ENCODE data around the gene RNPEPL1. TPM values are rescaled to one million over a fixed set of nuclear protein-coding genes. Genes with fewer than 3 reads are reported as not detected.

Gene RNPEPL1
- total and polyA plus RNA-seq, 2 experiments from 2014 or later = 6.0 to 21.0 TPM

GRCh38 chr2:240629968-240630770 lies 61.9 kb downstream of the RNPEPL1 start (continued):
- TF ChIP-seq ZNF462 (CRISPR knock-in tag; IDR thresholded peaks at IDR 0.05) = no peak

Other genes with a start within 250 kb of the RNPEPL1 start
- gene GPC1, start 132.8 kb upstream of the RNPEPL1 start, total RNA-seq (2014; rRNA removed; shearing (Covaris generic)) = 46.2 and 56.9 TPM in 2 replicates
- gene GPC1, start 132.8 kb upstream of the RNPEPL1 start, polyA plus RNA-seq (2016; fragmentation: Nextera tagmentation; extraction: Ambion mirVana) = 9.0 and 10.8 TPM in 2 replicates
- 8.9 and 9.0 TPM in 2 replicates for gene ANKMY1, start 10.5 kb upstream of the RNPEPL1 start, total RNA-seq (2014; rRNA removed; shearing (Covaris generic))
- gene ANKMY1, start 10.5 kb upstream of the RNPEPL1 start, polyA plus RNA-seq (2016; fragmentation: Nextera tagmentation; extraction: Ambion mirVana) = 2.3 TPM in 2 replicates
- 1.0 and 2.7 TPM in 2 replicates for gene DUSP28, start 8.1 kb upstream of the RNPEPL1 start, total RNA-seq (2014; rRNA removed; shearing (Covaris generic))
- 4.3 and 4.8 TPM in 2 replicates for gene DUSP28, start 8.1 kb upstream of the RNPEPL1 start, polyA plus RNA-seq (2016; fragmentation: Nextera tagmentation; extraction: Ambion mirVana)
- gene CAPN10, start 18.2 kb downstream of the RNPEPL1 start, total RNA-seq (2014; rRNA removed; shearing (Covaris generic)) = 47.0 and 59.8 TPM in 2 replicates
- gene CAPN10, start 18.2 kb downstream of the RNPEPL1 start, polyA plus RNA-seq (2016; fragmentation: Nextera tagmentation; extraction: Ambion mirVana) = 30.2 and 31.7 TPM in 2 replicates
- gene GPR35, start 57.0 kb downstream of the RNPEPL1 start, total RNA-seq (2014; rRNA removed; shearing (Covaris generic)) = 0.39 TPM in 1 of 2 replicates, not detected in the other
- gene GPR35, start 57.0 kb downstream of the RNPEPL1 start, polyA plus RNA-seq (2016; fragmentation: Nextera tagmentation; extraction: Ambion mirVana) = 0.21 TPM in 1 of 2 replicates, not detected in the other
- gene AQP12B, start 114.4 kb downstream of the RNPEPL1 start, total RNA-seq (2014; rRNA removed; shearing (Covaris generic)) = not detected in 2 replicates
- gene AQP12B, start 114.4 kb downstream of the RNPEPL1 start, polyA plus RNA-seq (2016; fragmentation: Nextera tagmentation; extraction: Ambion mirVana) = not detected in 2 replicates
- not detected in 2 replicates for gene AQP12A, start 123.4 kb downstream of the RNPEPL1 start, total RNA-seq (2014; rRNA removed; shearing (Covaris generic))
- gene AQP12A, start 123.4 kb downstream of the RNPEPL1 start, polyA plus RNA-seq (2016; fragmentation: Nextera tagmentation; extraction: Ambion mirVana) = not detected in 2 replicates